ENCODE results near the gene TAS2R50. TPM values are rescaled to one million over a fixed set of nuclear protein-coding genes. Genes with fewer than 3 reads are reported as not detected.

TAS2R50 gene
- total and polyA plus RNA-seq, 10 of the 15 experiments (the other 5 are each of a cell fraction or from before 2014, with no cell fraction given): 0.33 to 3.2 (median 1.6) TPM; not detected in 5

- TF ChIP-seq, protein P1, sequence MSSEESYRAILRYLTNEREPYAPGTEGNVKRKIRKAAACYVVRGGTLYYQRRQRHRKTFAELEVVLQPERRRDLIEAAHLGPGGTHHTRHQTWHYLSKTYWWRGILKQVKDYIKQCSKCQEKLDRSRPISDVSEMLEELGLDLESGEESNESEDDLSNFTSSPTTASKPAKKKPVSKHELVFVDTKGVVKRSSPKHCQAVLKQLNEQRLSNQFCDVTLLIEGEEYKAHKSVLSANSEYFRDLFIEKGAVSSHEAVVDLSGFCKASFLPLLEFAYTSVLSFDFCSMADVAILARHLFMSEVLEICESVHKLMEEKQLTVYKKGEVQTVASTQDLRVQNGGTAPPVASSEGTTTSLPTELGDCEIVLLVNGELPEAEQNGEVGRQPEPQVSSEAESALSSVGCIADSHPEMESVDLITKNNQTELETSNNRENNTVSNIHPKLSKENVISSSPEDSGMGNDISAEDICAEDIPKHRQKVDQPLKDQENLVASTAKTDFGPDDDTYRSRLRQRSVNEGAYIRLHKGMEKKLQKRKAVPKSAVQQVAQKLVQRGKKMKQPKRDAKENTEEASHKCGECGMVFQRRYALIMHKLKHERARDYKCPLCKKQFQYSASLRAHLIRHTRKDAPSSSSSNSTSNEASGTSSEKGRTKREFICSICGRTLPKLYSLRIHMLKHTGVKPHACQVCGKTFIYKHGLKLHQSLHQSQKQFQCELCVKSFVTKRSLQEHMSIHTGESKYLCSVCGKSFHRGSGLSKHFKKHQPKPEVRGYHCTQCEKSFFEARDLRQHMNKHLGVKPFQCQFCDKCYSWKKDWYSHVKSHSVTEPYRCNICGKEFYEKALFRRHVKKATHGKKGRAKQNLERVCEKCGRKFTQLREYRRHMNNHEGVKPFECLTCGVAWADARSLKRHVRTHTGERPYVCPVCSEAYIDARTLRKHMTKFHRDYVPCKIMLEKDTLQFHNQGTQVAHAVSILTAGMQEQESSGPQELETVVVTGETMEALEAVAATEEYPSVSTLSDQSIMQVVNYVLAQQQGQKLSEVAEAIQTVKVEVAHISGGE (CRISPR knock-in tag; IDR thresholded peaks at IDR 0.05): no peak
- TF ChIP-seq TCF7 (IDR thresholded peaks at IDR 0.05; ENCODE audit: borderline replicate concordance) (no peak), MEF2B (IDR thresholded peaks at IDR 0.05; ENCODE audit: partially characterized antibody, poor library complexity, severe bottlenecking) (no peak), TAF1 (IDR thresholded peaks at IDR 0.05; ENCODE audit: borderline replicate concordance, low read depth, low read length) (no peak), NFYB (IDR thresholded peaks at IDR 0.05; ENCODE audit: insufficient read depth, low read depth, low read length) (no peak), RCOR1 (conservative IDR thresholded peaks at IDR 0.05; ENCODE audit: low read depth, low read length) (no peak)
Observed at GRCh38 chr12:10941369-10941768, 45.3 kb downstream of the TAS2R50 start (continued).

DNA sequence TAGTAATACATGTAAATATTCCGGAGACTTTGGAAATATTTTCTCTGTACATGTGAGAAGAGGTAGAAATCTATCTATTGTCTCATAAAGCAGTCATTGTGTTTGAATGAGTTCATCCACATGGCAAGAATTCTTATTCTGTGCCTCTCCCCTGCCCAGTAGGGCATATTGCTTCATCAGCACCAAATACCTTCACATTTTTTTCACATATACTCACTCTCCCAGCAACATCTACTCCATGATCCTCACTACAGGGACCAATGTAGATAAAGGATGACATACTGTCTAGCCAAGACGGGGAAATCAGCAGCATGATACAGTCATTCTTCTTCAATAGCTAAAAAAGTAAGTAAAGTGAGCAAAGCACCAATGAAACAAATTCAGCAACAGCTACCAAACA, 46.3 kb downstream of the TAS2R50 start:
- intact Hi-C loops (cut with micrococcal nuclease; ENCODE audit: unreplicated experiment): no loop called here

More for the DNA sequence above, 46.3 kb downstream of the TAS2R50 start:
- in situ Hi-C loops (cut with MboI): no loop called here
- no peak overlapping the region for H2AFZ ChIP-seq (ENCODE audit: control insufficient read depth, low read depth, low read length)
- no peak for FAIRE-seq
- no peak for TF ChIP-seq POU2F2 (IDR thresholded peaks at IDR 0.05; ENCODE audit: borderline replicate concordance, low read depth, low read length)
- no peak for TF ChIP-seq RELA (IDR thresholded peaks at IDR 0.05; ENCODE audit: borderline replicate concordance, partially characterized antibody)
- TF ChIP-seq, protein P2, sequence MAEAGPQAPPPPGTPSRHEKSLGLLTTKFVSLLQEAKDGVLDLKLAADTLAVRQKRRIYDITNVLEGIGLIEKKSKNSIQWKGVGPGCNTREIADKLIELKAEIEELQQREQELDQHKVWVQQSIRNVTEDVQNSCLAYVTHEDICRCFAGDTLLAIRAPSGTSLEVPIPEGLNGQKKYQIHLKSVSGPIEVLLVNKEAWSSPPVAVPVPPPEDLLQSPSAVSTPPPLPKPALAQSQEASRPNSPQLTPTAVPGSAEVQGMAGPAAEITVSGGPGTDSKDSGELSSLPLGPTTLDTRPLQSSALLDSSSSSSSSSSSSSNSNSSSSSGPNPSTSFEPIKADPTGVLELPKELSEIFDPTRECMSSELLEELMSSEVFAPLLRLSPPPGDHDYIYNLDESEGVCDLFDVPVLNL (IDR thresholded peaks at IDR 0.05; ENCODE audit: low read depth, low read length): no peak
- TF ChIP-seq POLR2A (IDR thresholded peaks at IDR 0.05; ENCODE audit: low read depth, low read length): no peak
- TF ChIP-seq ELK1 (IDR thresholded peaks at IDR 0.05; ENCODE audit: low read depth, low read length): no peak
- TF ChIP-seq SMAD1 (IDR thresholded peaks at IDR 0.05; ENCODE audit: low read depth, partially characterized antibody): no peak
- TF ChIP-seq MAX (IDR thresholded peaks at IDR 0.05; ENCODE audit: low read depth, low read length): no peak
- no peak for TF ChIP-seq GATAD2B (conservative IDR thresholded peaks at IDR 0.05; ENCODE audit: low read depth)
- TF ChIP-seq STAT3 (IDR thresholded peaks at IDR 0.05; ENCODE audit: low read depth, low read length): no peak
- TF ChIP-seq NFXL1 (IDR thresholded peaks at IDR 0.05; ENCODE audit: borderline replicate concordance): no peak
- no peak for TF ChIP-seq WRNIP1 (IDR thresholded peaks at IDR 0.05; ENCODE audit: borderline replicate concordance, low read depth, low read length)
- TF ChIP-seq EGR1 (IDR thresholded peaks at IDR 0.05; ENCODE audit: borderline replicate concordance in 1 of 2, low read depth in 2 of 2, low read length in 2 of 2): no peak
- no peak for TF ChIP-seq CHD4 (IDR thresholded peaks at IDR 0.05)
- no peak for TF ChIP-seq CREM (IDR thresholded peaks at IDR 0.05; ENCODE audit: low read depth)
- BruUV-seq (replicated peaks): no TSS peak
- H3K79me2 ChIP-seq (ENCODE audit: control insufficient read depth, insufficient read depth, low read length): no peaks in the 10 kb centered on the region
- no peak for ATAC-seq
- ChIA-PET RAD21 (ENCODE audit: unreplicated experiment) (no interaction called here), SMC1A (ENCODE audit: uncharacterized antibody, unreplicated experiment) (no interaction called here), CTCF (interaction anchor here (0.7 to 1.0 kb wide), 2 partner anchors 29 to 93 kb away, joined by 3 read pairs; no protein-coding TSS in a partner anchor), POLR2A (no interaction called here)
- no peaks in the 10 kb centered on the region for H3K36me3 ChIP-seq (ENCODE audit: control insufficient read depth in 2 of 2, insufficient read depth in 2 of 2, low read length in 1 of 2)
- H3K27me3 ChIP-seq (replicated peaks in 1 of 2; ENCODE audit: control insufficient read depth in 2 of 2, insufficient read depth in 2 of 2, low read length in 1 of 2): no peaks in the 10 kb centered on the region
- WGBS (ENCODE audit: insufficient coverage, insufficient replicate concordance, low lambda C conversion rate, missing lambda C conversion rate): 83% methylated on average over 2 of the region's 2 CpGs
- DNase-seq (ENCODE audit: low read depth, low spot score): no peak
- H4K20me1 ChIP-seq (ENCODE audit: control insufficient read depth, insufficient read depth): no peaks in the 10 kb centered on the region
- H3K4me3 ChIP-seq: no peak overlapping the region
- no peak overlapping the region for H3K27ac ChIP-seq (ENCODE audit: control insufficient read depth, insufficient read depth)
- no peak overlapping the region for H3K4me2 ChIP-seq (ENCODE audit: control insufficient read depth, insufficient read depth)
- no peak overlapping the region for H3K9ac ChIP-seq (ENCODE audit: control insufficient read depth, insufficient read depth, low read length)
- H3K4me1 ChIP-seq (ENCODE audit: control insufficient read depth, insufficient read depth, low read length): no peaks in the 10 kb centered on the region
- no peaks in the 10 kb centered on the region; the same call in 2 of the 3 replicates for H3K9me3 ChIP-seq (replicated peaks; ENCODE audit: control insufficient read depth, insufficient read depth, low read length)

All from GM12878 (cell line).